ENCODE measurements around the gene PDCD2. TPM values are rescaled to one million over a fixed set of nuclear protein-coding genes. Genes with fewer than 3 reads are reported as not detected.

The PDCD2 gene
- total RNA-seq, 1 experiment from 2014 or later = 73.0 TPM

DNA sequence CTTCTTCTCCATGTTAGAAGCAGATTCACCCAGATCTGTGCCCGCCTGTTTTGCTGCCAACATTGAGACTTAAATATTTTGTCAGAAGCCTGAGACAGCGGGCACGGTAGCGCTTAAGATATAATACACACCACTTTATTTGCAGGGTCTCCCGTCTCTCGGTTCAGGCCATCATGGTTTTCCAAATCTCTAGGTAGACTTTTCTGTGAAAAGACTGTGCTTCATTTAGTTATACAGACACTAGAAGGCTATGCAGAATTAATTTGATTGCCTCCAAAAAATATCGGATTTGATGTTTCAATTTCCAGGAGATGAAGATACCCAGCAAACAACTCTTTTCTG is 29.7 kb downstream of the PDCD2 start:
- Mint-ChIP-seq H3K36me3 (ENCODE audit: insufficient read depth, unreplicated experiment) (peaks cover 37% of the 10 kb centered on the region), H3K27ac (ENCODE audit: unreplicated experiment) (no peak overlapping the region), H3K4me3 (ENCODE audit: unreplicated experiment) (no peak overlapping the region), H3K4me1 (ENCODE audit: low read depth, unreplicated experiment) (peaks cover 8% of the 10 kb centered on the region), H3K27me3 (ENCODE audit: insufficient read depth, unreplicated experiment) (no peaks in the 10 kb centered on the region), H3K9me3 (ENCODE audit: unreplicated experiment) (no peaks in the 10 kb centered on the region)
- intact Hi-C loops (cut with micrococcal nuclease; ENCODE audit: unreplicated experiment) = loop anchor here (5.0 kb wide), 1 partner anchor 852 kb away; the partner anchor contains the start of genes C6orf120 and WDR27
- peaks cover 9% of the 10 kb centered on the region for H3K4me1 ChIP-seq
- TF ChIP-seq CTCF (IDR thresholded peaks at IDR 0.05; ENCODE audit: insufficient read depth in 1 of 2, low read depth in 1 of 2, low read length in 1 of 2, severe bottlenecking in 1 of 2, unreplicated experiment in 1 of 2) = no peak
- peaks cover 1% of the 10 kb centered on the region; the same call in 1 of the 2 replicates for H3K36me3 ChIP-seq (ENCODE audit: control insufficient read depth, insufficient read depth, low read length)
- TSS peak; percentile 52 for BruUV-seq (replicated peaks)
- H3K9me3 ChIP-seq = no peaks in the 10 kb centered on the region
- ChIA-PET POLR2A (no interaction called here), CTCF (no interaction called here)
- DNase-seq = no peak
- H3K4me3 ChIP-seq (ENCODE audit: low read depth, low read length) = peak overlapping the region; percentile 92
- no peaks in the 10 kb centered on the region for H3K27me3 ChIP-seq (replicated peaks; ENCODE audit: control insufficient read depth, insufficient read depth, low read length)

GRCh38 chr6:170554013-170554795 is 30.2 kb downstream of the PDCD2 start, which contains the start of gene TBP:
Gene TBP (plus strand): TSS chr6:170554369. CDS start chr6:170557030, 2,661 bp downstream.
- no peaks in the 10 kb centered on the region for H3K27me3 Mint-ChIP-seq (ENCODE audit: insufficient read depth, unreplicated experiment)
- H3K27me3 ChIP-seq (replicated peaks; ENCODE audit: control insufficient read depth, insufficient read depth, low read length) = no peaks in the 10 kb centered on the region
- no peaks in the 10 kb centered on the region for H3K9me3 Mint-ChIP-seq (ENCODE audit: unreplicated experiment)
- H3K27ac Mint-ChIP-seq (ENCODE audit: unreplicated experiment) = no peak within 1 kb of the TSS
- TF ChIP-seq CTCF (IDR thresholded peaks at IDR 0.05; ENCODE audit: insufficient read depth in 1 of 2, low read depth in 1 of 2, low read length in 1 of 2, severe bottlenecking in 1 of 2, unreplicated experiment in 1 of 2) = no peak
- no peak within 1 kb of the TSS for H3K4me3 Mint-ChIP-seq (ENCODE audit: unreplicated experiment)
- H3K36me3 ChIP-seq (ENCODE audit: control insufficient read depth, insufficient read depth, low read length) = peaks cover 1% of the 10 kb centered on the region; the same call in 1 of the 2 replicates
- peaks cover 41% of the 10 kb centered on the region for H3K36me3 Mint-ChIP-seq (ENCODE audit: insufficient read depth, unreplicated experiment)
- peaks cover 9% of the 10 kb centered on the region for H3K4me1 ChIP-seq
- H3K4me1 Mint-ChIP-seq (ENCODE audit: low read depth, unreplicated experiment) = peaks cover 8% of the 10 kb centered on the region
- POLR2A ChIA-PET = interaction anchor here (1.0 kb wide), 2 partner anchors 30 to 803 kb away, joined by 3 to 6 read pairs; partner anchors contain the start of genes DYNLT2, ERMARD and PDCD2
- H3K4me3 ChIP-seq (ENCODE audit: low read depth, low read length) = peak within 1 kb of the TSS; percentile 92
- H3K9me3 ChIP-seq = no peaks in the 10 kb centered on the region
- CTCF ChIA-PET = interaction anchor here (1.0 kb wide), 1 partner anchor 30 kb away, joined by 5 read pairs; the partner anchor contains the start of gene PDCD2
- no TSS peak for BruUV-seq (replicated peaks)
- intact Hi-C loops (cut with micrococcal nuclease; ENCODE audit: unreplicated experiment) = loop anchor here (5.0 kb wide), 1 partner anchor 852 kb away; the partner anchor contains the start of genes C6orf120 and WDR27
- peak; percentile 97 to 98 for DNase-seq

DNA sequence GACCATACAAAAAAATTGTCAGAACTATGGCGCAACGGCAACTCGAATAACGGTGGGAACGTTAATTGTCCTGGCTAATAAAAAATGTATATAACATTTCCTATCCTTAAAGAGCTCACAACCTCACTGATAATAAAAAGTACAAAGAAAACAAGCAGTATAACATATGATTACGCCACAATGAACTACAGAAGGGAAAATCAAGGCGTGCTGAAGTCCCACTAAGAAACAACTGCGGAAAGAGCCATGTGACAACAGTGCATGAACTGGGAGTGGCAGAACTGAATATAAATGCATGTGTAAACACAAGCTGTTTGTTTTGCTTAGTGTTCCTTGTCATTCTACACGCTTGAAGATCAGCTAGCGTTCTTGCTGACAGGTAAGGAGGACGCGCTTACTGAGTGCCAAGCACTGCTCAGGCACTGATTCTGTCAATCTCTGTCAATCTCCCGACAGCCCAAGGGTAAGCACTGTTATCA is 30.9 kb downstream of the PDCD2 start:
- CTCF ChIA-PET = interaction anchor here (1.0 kb wide), 1 partner anchor 30 kb away, joined by 5 read pairs; the partner anchor contains the start of gene PDCD2
- no TSS peak for BruUV-seq (replicated peaks)
- H3K4me1 Mint-ChIP-seq (ENCODE audit: low read depth, unreplicated experiment) = peaks cover 8% of the 10 kb centered on the region

More for the DNA sequence above, 30.9 kb downstream of the PDCD2 start:
- TF ChIP-seq CTCF (IDR thresholded peaks at IDR 0.05; ENCODE audit: insufficient read depth in 1 of 2, low read depth in 1 of 2, low read length in 1 of 2, severe bottlenecking in 1 of 2, unreplicated experiment in 1 of 2) = no peak
- Mint-ChIP-seq H3K27ac (ENCODE audit: unreplicated experiment) (no peak overlapping the region), H3K4me3 (ENCODE audit: unreplicated experiment) (no peak overlapping the region), H3K9me3 (ENCODE audit: unreplicated experiment) (no peaks in the 10 kb centered on the region), H3K27me3 (ENCODE audit: insufficient read depth, unreplicated experiment) (no peaks in the 10 kb centered on the region), H3K36me3 (ENCODE audit: insufficient read depth, unreplicated experiment) (peaks cover 41% of the 10 kb centered on the region)
- Histone ChIP-seq H3K36me3 (ENCODE audit: control insufficient read depth, insufficient read depth, low read length) (peaks cover 1% of the 10 kb centered on the region; the same call in 1 of the 2 replicates), H3K27me3 (replicated peaks; ENCODE audit: control insufficient read depth, insufficient read depth, low read length) (no peaks in the 10 kb centered on the region), H3K9me3 (no peaks in the 10 kb centered on the region), H3K4me3 (ENCODE audit: low read depth, low read length) (peak overlapping the region; percentile 73), H3K4me1 (peaks cover 9% of the 10 kb centered on the region)
- intact Hi-C loops (cut with micrococcal nuclease; ENCODE audit: unreplicated experiment) = loop anchor here (1.0 to 5.0 kb wide), 2 partner anchors 31 to 851 kb away; partner anchors contain the start of genes C6orf120, PDCD2 and WDR27
- POLR2A ChIA-PET = interaction anchor here (1.0 kb wide), 2 partner anchors 31 to 802 kb away, joined by 3 to 6 read pairs; partner anchors contain the start of genes DYNLT2, ERMARD and PDCD2
- DNase-seq = peak in 1 of 2 experiments; percentile 36

Measured in Caco-2 (cell line).